ENCODE measurements around the gene SLC40A1.

The SLC40A1 gene

DNA sequence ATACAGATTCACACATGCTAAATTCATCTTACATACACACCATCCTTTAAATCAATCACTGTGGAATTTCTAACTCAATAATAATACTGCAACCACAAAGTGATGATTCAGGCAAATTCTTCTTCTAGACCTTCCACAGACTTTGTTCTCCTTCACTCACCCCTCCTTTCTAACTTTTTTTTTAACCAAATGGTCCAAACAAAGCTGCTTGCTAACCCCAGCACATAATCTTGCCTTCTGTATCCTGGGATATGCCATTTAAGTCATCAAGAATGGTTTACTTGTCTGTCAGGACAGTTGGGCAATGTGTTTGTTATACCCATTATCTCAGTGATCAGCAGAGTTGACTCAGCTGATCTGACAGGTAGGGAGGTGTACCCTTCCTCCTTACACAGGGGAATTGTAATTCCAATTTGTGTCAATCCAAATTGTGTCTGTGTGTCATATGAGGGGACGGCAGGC lies 10.0 kb downstream of the SLC40A1 start:
- DNase-seq (ENCODE audit: low read depth): peak; percentile 69
- H3K4me3 ChIP-seq (ENCODE audit: control insufficient read depth, low read depth, low read length): no peak overlapping the region
- TF ChIP-seq, protein P1, sequence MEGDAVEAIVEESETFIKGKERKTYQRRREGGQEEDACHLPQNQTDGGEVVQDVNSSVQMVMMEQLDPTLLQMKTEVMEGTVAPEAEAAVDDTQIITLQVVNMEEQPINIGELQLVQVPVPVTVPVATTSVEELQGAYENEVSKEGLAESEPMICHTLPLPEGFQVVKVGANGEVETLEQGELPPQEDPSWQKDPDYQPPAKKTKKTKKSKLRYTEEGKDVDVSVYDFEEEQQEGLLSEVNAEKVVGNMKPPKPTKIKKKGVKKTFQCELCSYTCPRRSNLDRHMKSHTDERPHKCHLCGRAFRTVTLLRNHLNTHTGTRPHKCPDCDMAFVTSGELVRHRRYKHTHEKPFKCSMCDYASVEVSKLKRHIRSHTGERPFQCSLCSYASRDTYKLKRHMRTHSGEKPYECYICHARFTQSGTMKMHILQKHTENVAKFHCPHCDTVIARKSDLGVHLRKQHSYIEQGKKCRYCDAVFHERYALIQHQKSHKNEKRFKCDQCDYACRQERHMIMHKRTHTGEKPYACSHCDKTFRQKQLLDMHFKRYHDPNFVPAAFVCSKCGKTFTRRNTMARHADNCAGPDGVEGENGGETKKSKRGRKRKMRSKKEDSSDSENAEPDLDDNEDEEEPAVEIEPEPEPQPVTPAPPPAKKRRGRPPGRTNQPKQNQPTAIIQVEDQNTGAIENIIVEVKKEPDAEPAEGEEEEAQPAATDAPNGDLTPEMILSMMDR (conservative IDR thresholded peaks at IDR 0.05; ENCODE audit: control insufficient read depth, insufficient read depth, low read depth, low read length): no peak

DNA sequence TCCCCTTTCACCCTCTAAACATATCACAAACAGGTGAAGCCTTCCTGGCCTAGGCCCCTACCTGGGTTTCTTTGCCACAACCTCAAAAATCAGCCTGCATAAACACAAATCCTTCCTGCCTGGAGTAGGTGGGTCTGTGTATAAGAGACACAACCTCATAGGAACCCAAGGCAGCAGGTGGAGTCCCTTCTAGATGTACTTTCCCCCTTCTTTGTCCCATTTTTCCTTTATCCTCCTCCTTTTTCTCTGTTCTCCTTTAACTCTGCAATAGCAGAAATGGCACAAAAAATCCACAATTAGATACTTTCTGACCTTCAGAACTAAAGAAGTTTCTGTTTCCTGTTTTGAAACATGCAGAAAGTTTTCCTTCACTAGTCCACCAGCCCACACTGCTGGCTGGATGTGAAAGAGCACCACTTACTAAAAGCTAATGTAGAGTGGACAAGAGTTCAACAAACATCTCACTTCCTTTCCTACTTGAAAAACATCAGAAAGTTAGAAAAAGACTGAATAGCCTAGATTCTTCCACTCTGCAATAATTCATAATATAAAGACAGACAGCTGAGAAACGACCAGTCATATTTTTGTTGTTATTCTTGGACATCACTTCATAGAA lies 11.2 kb downstream of the SLC40A1 start:
- H3K4me3 ChIP-seq (ENCODE audit: control insufficient read depth, low read depth, low read length): no peak overlapping the region
- DNase-seq (ENCODE audit: low read depth): no peak
- TF ChIP-seq, protein P1 (conservative IDR thresholded peaks at IDR 0.05; ENCODE audit: control insufficient read depth, insufficient read depth, low read depth, low read length): peak; percentile 1

DNA sequence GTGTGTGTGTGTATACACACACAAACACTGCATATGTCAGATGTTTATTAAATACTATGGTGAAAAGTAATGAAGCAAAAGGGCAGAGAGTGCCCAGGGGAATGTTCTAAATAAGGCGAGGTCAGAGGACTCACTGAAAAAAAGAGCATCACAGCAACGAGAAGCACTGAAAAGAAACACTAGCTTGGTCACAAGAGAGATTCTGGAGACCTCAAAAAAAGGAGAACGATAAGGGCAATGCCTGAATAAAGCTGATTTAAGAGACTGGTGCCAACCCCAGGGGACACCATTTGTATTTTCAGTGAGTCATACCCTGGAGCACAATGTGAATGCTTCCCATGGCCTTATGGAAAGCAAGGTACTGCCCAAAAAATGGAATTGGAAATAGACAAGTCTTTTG lies 14.5 kb downstream of the SLC40A1 start:
- DNase-seq (ENCODE audit: low read depth): peak; percentile 65
- TF ChIP-seq, protein P1 (conservative IDR thresholded peaks at IDR 0.05; ENCODE audit: control insufficient read depth, insufficient read depth, low read depth, low read length): no peak

DNA sequence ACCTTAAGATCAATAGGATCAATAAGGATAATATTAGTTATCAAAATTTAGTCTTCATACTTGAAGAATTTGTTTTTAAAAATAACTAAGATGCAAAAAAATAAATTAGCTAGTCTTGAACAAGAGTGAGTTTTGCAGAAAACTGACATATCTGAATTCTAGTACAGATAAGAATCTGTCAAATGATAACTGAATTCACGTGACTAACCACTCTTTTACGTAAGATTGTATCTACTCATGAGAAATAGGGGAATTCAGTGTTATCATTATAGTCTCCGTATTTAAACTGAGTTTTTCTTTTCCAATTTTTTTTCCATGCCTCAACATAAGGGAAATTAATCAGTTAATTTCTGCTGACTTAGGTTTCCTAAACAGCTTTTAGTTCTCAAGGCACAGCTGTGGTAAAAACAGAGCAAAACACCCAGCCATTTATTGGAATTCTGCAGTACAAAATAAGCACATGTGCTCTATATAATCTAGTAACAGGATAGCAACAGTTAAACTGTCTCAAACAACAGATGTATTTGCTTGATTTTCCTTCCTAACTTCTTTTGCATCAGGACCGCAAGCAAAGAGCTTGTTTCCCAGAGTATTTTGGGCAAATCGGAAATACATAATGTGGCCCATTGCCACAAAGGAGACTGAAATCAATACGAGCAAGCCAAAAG lies 19.1 kb downstream of the SLC40A1 start:
- TF ChIP-seq, protein P1 (conservative IDR thresholded peaks at IDR 0.05; ENCODE audit: control insufficient read depth, insufficient read depth, low read depth, low read length): no peak
- H3K4me3 ChIP-seq (ENCODE audit: control insufficient read depth, low read depth, low read length): no peak overlapping the region
- no peak for DNase-seq (ENCODE audit: low read depth)

More for the DNA sequence above, 14.5 kb downstream of the SLC40A1 start:
- no peak overlapping the region for H3K4me3 ChIP-seq (ENCODE audit: control insufficient read depth, low read depth, low read length)

DNA sequence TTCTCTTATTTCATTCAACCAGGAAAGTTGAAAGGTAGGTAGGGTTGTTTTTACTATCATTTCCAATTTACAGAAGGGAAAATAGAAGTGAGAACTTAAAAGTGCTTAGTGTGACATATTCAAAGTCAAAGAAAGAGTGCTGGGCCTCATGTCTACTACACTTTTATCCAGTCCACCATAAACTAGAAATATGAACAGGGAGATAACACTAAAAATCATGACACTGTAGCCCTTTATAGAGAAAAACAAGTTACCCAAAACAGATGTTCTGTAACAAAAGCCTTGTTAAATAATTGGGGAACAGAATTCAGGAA lies 20.4 kb downstream of the SLC40A1 start:
- no peak for DNase-seq (ENCODE audit: low read depth)
- H3K4me3 ChIP-seq (ENCODE audit: control insufficient read depth, low read depth, low read length): no peak overlapping the region
- TF ChIP-seq, protein P1 (conservative IDR thresholded peaks at IDR 0.05; ENCODE audit: control insufficient read depth, insufficient read depth, low read depth, low read length): no peak

DNA sequence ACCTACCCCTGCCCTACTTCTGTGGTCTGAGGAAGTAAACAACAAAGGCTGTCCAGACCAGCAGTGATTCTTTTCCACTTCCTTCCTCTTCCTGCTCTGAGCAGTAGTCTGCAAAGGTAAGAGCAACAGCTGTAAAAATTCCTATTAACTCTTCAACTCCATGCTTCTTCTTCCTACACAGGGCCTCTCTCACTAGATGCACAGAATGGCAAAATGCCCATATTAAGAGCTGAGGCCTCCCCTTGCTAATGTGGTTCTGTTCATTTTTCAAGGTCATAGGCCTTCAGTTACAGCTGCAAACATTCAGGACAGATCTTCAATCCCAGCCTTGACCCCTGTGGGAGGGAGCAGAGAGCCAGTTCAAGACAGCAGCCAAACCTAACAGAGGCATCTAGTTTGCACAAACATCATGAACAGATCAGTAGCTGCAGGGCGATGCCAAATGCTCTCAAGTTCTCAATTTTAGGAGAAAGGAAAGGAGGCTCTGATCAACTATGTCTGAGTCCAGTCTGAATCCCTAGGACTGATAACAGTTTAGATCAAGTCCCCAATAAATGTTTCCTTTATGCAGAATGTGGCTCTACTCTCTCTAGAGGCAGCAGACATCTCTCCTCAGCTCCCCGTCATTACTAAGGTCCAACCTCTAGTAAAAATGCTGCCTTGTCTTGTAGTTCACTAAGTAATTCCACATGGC lies 20.9 kb downstream of the SLC40A1 start:
- TF ChIP-seq, protein P1 (conservative IDR thresholded peaks at IDR 0.05; ENCODE audit: control insufficient read depth, insufficient read depth, low read depth, low read length): no peak
- DNase-seq (ENCODE audit: low read depth): no peak
- no peak overlapping the region for H3K4me3 ChIP-seq (ENCODE audit: control insufficient read depth, low read depth, low read length)
